Right cardiac atrium (tissue), 5 donors: ENCODE measurements around the gene CHAC2. TPM values are rescaled to one million over a fixed set of nuclear protein-coding genes. Genes with fewer than 3 reads are reported as not detected.
"Not testable (repeated sequence)": the region's sequence is repeated elsewhere in the genome, so short reads cannot be mapped to it uniquely, and the experiment has no call there.

Experiments used
- ATAC-seq, 2 donors: fragments of 200-7000 bp; cut with Tn5 transposase; one replicate each; pipeline versions ENCODE4 v1.8.0 to v1.9.1; 2020; ENCODE audit warnings: moderate library complexity in 2 of 2, mild to moderate bottlenecking in 1 of 2
- DNase-seq, 3 donors: peaks; one replicate each; pipeline ENCODE4 v3.0.0-alpha.2; 2020
- H3K27ac ChIP-seq: one replicate; pipeline ENCODE4 v1.5.1; 2013; ENCODE audit warnings: mild to moderate bottlenecking, low read length, control low read depth, moderate library complexity
- H3K27me3 ChIP-seq: one replicate; pipeline ENCODE4 v1.6.1; 2013; ENCODE audit not compliant: control insufficient read depth, insufficient read depth
- H3K4me1 ChIP-seq: one replicate; pipeline ENCODE4 v1.6.1; 2013; ENCODE audit warnings: low read length; ENCODE audit not compliant: control insufficient read depth, insufficient read depth
- H3K4me3 ChIP-seq: one replicate; pipeline ENCODE4 v1.5.1; 2013; ENCODE audit warnings: low read length, control low read depth
- H3K9me3 ChIP-seq: one replicate; pipeline ENCODE4 v1.6.1; 2013; ENCODE audit warnings: low read length; ENCODE audit not compliant: control insufficient read depth
- WGBS: extraction: QIAGEN DNeasy Blood & Tissue Kit; methylation state at CpG from one replicate; pipeline ENCODE4 v1.1.7; 2013; 5-methylcytosine and 5-hydroxymethylcytosine counted together
- intact Hi-C, 4 donors: fragments of 100-400 bp; cut with DNase I; formaldehyde crosslinking; loops; one replicate each; pipeline versions ENCODE4 v1.11.0 to v1.14.0; 2022 to 2023
- polyA plus RNA-seq: library from polyadenylated mRNA; stranded (reverse); fragments of 200-250 nt; gene quantifications from one replicate; pipeline ENCODE4 v1.2.3, GENCODE V29; 2013
- total RNA-seq, 4 donors: library from RNA; stranded (reverse); fragmentation: NEBNext Ultra II Directional; extraction: Animal tissue kit (Norgen Biotek cat#: 25700); gene quantifications; one replicate each; pipeline ENCODE4 v1.2.1, GENCODE V29; 2021
- donor health status: healthy with polysubstance abuse.
- donor health status: DM: no; HTN: yes; CAD: no.
- donor health status: DM: no; HTN: no; CAD: no.
- donor health status: DM: no; HTN: yes; CAD: no; lungs with severe emphysema.
- donor health status: DM: yes; HTN: yes; CAD: no.

The CHAC2 gene
- total and polyA plus RNA-seq, 5 donors: 2.1 to 3.8 (median 3.5) TPM

DNA sequence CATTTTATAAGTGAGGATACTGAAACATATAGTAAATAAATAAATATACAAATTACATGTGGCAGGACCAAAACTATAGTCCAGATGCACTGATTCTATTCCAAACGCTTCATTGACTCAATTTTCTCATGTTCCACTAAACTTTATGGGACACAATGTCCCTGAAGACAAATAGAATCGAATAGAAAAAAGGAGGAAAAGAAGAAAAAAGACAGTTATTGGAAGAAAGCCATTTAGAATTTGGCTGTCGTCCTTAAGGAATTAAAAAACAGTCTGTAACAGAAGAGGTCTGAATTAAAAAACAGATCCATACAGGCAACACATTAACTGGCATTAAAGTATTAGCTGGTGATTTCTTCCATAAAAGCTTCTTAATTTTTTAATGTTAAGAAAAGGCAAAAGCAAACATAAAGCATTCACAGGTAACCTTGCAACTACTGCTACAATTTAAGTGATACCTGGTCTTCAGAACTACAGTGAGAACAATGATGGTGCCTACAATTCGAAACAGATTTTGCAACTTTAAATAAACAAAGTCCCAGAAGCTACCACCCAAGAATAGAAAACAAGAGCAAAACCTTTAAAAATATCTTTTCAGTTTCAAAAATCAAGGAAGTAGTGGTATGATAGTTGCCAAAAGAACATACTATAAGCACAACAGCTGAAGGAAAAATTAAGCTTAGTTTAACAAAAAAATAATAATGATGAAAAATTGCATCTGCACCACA lies 17.4 kb upstream of the CHAC2 start:
- WGBS: 52% methylated on average over 4 of the region's 4 CpGs
- ATAC-seq (no peak), DNase-seq (no peak)
- Histone ChIP-seq H3K27me3 (no peaks in the 10 kb centered on the region), H3K4me1 (no peaks in the 10 kb centered on the region), H3K9me3 (no peaks in the 10 kb centered on the region), H3K27ac (no peak overlapping the region), H3K4me3 (no peak overlapping the region)
- intact Hi-C loops: no loop called here

GRCh38 chr2:53751728-53752127 lies 15.9 kb upstream of the CHAC2 start:
- H3K4me1 ChIP-seq: no peaks in the 10 kb centered on the region
- WGBS: 89% methylated on average over 1 of the region's 1 CpG
- no peak for ATAC-seq
- no peak overlapping the region for H3K27ac ChIP-seq
- intact Hi-C loops: no loop called here
- no peak for DNase-seq
- no peak overlapping the region for H3K4me3 ChIP-seq
- no peaks in the 10 kb centered on the region for H3K9me3 ChIP-seq
- H3K27me3 ChIP-seq: no peaks in the 10 kb centered on the region

- intact Hi-C loops: no loop called here
- no peak for ATAC-seq
- Histone ChIP-seq H3K4me3 (no peak overlapping the region), H3K27ac (no peak overlapping the region), H3K4me1 (no peaks in the 10 kb centered on the region), H3K9me3 (no peaks in the 10 kb centered on the region), H3K27me3 (no peaks in the 10 kb centered on the region)
- DNase-seq: no peak
- WGBS: 95% methylated on average over 4 of the region's 4 CpGs
Observed at GRCh38 chr2:53752385-53752784, 15.2 kb upstream of the CHAC2 start.

DNA sequence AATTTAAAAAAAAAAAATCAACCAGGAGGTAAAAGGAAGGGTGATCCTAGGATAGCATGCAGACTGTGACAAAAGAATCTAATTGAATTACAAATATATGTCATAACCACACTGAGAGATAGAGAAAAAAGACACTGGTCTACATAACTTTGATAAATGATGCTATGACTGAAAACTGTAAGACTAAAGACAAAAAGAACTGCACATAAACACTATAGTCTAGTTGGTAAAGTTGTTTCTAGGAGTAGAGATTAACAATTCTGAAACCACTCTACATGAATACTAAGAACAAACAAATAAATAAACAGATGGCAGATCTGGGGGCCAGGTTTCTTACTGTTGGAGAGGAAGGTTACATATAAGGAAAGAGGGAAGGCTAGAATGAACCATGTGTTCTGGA lies 14.6 kb upstream of the CHAC2 start:
- no peaks in the 10 kb centered on the region for H3K4me1 ChIP-seq
- H3K27ac ChIP-seq: no peak overlapping the region
- ATAC-seq (no peak), DNase-seq (no peak)
- H3K4me3 ChIP-seq: no peak overlapping the region
- intact Hi-C loops: no loop called here
- H3K9me3 ChIP-seq: no peaks in the 10 kb centered on the region
- no peaks in the 10 kb centered on the region for H3K27me3 ChIP-seq

DNA sequence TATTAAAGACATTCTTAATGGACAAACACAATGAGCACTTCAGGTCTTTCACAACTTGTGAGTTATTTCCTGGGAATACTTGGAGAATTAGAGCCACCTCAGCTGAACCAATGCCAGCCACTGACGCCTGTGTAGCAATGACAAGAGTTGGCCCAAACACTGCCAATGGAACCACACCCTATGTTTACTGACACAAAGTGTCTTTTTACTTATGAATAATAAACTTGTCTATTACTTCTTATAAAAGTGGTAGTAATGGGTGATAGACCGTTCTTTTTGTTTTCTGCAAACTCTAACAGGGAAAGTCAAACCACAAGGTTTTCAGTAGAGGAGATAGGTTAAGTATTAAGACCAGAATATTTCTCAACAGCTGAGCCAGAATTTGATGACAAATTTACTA lies 12.5 kb upstream of the CHAC2 start:
- H3K9me3 ChIP-seq: no peaks in the 10 kb centered on the region
- no peak overlapping the region for H3K4me3 ChIP-seq
- ATAC-seq (peak in 1 of 2 donors; percentile 40), DNase-seq (peak; percentile 63 to 84 (median 69))
- H3K27me3 ChIP-seq: no peaks in the 10 kb centered on the region
- H3K4me1 ChIP-seq: peaks cover 1% of the 10 kb centered on the region
- no peak overlapping the region for H3K27ac ChIP-seq
- intact Hi-C loops: no loop called here
- WGBS: 56% methylated on average over 2 of the region's 2 CpGs

- no peak overlapping the region for H3K27ac ChIP-seq
- H3K4me3 ChIP-seq: no peak overlapping the region
- H3K27me3 ChIP-seq: no peaks in the 10 kb centered on the region
- ATAC-seq (no peak), DNase-seq (no peak)
- peaks cover 1% of the 10 kb centered on the region for H3K4me1 ChIP-seq
- WGBS: 98% methylated on average over 15 of the region's 15 CpGs
- intact Hi-C loops: no loop called here
- no peaks in the 10 kb centered on the region for H3K9me3 ChIP-seq
Observed at GRCh38 chr2:53756644-53757043, 11.0 kb upstream of the CHAC2 start.

DNA sequence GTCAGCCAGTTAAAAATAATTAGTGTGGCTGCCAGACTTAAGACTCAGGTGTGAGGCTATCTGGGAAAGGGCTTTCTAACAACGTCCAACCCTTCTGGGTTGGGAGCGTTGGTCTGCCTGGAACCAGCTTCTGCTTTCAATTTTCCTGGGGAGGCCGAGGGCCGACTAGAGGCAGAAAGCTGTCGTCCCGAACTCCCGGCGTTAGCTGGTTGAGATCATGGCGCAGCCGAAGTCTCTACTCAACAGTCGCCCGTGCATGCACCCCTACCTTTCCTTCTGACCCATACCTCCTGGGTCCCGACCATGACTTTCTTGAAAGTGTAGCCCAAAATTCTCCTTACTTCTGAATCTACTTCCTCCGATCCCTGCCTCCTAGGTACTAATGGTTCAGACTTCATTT lies 10.4 kb upstream of the CHAC2 start:
- DNase-seq, H3K4me3 ChIP-seq, H3K9me3 ChIP-seq, H3K4me1 ChIP-seq, H3K27ac ChIP-seq, intact Hi-C loops, ATAC-seq, H3K27me3 ChIP-seq: not testable (repeated sequence)
- WGBS: 98% methylated on average over 14 of the region's 14 CpGs

GRCh38 chr2:53765767-53766166 lies 1.8 kb upstream of the CHAC2 start:
- WGBS: 86% methylated on average over 1 of the region's 1 CpG
- DNase-seq: no peak
- no peak overlapping the region for H3K4me3 ChIP-seq
- H3K4me1 ChIP-seq: no peaks in the 10 kb centered on the region
- H3K9me3 ChIP-seq: no peaks in the 10 kb centered on the region
- no peaks in the 10 kb centered on the region for H3K27me3 ChIP-seq
- intact Hi-C loops: no loop called here
- no peak overlapping the region for H3K27ac ChIP-seq
- ATAC-seq: no peak

GRCh38 chr2:53768242-53768542 lies 588 bp downstream of the CHAC2 start:
- peak overlapping the region; percentile 89 for H3K4me3 ChIP-seq
- peak overlapping the region; percentile 13 for H3K27ac ChIP-seq
- H3K9me3 ChIP-seq: no peaks in the 10 kb centered on the region
- H3K27me3 ChIP-seq: no peaks in the 10 kb centered on the region
- ATAC-seq (peak in 1 of 2 donors; percentile 78), DNase-seq (no peak)
- H3K4me1 ChIP-seq: no peaks in the 10 kb centered on the region
- intact Hi-C loops: no loop called here
- 1% methylated on average over 12 of the region's 12 CpGs for WGBS

- DNase-seq (no peak), ATAC-seq (no peak)
- H3K9me3 ChIP-seq: no peaks in the 10 kb centered on the region
- no peaks in the 10 kb centered on the region for H3K4me1 ChIP-seq
- intact Hi-C loops: no loop called here
- WGBS: 93% methylated on average over 15 of the region's 15 CpGs
- no peak overlapping the region for H3K4me3 ChIP-seq
- no peak overlapping the region for H3K27ac ChIP-seq
- no peaks in the 10 kb centered on the region for H3K27me3 ChIP-seq
Observed at GRCh38 chr2:53769318-53769945, 1.8 kb downstream of the CHAC2 start.

GRCh38 chr2:53770264-53770663 lies 2.7 kb downstream of the CHAC2 start:
- no peak for DNase-seq
- Histone ChIP-seq H3K9me3 (no peaks in the 10 kb centered on the region), H3K27ac (no peak overlapping the region), H3K4me1 (no peaks in the 10 kb centered on the region), H3K27me3 (no peaks in the 10 kb centered on the region), H3K4me3 (no peak overlapping the region)
- no peak for ATAC-seq
- intact Hi-C loops: no loop called here
- 90% methylated on average over 4 of the region's 4 CpGs for WGBS

DNA sequence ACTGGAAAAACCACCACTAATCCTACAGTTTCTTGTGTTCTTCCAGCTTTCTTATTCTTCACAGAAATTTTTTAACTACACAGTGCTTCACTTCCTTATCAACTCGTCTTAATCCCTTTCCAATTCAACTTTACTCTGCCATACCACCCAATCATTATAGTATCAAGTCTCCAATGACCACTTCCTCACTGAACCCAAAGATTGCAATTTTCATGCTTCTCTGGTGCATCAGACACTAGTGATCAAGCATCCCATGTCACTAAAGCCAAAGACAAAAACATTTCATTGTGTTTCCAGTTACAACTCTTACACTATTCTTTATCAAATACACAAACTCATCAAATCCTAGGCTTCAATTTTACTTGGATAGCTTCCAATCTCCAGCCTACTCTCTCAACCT lies 9.5 kb downstream of the CHAC2 start:
- no peak for ATAC-seq
- intact Hi-C loops: no loop called here
- WGBS: 57% methylated on average over 1 of the region's 1 CpG

More for the DNA sequence above, 9.5 kb downstream of the CHAC2 start:
- no peak overlapping the region for H3K27ac ChIP-seq
- no peaks in the 10 kb centered on the region for H3K27me3 ChIP-seq
- no peaks in the 10 kb centered on the region for H3K9me3 ChIP-seq
- no peaks in the 10 kb centered on the region for H3K4me1 ChIP-seq
- H3K4me3 ChIP-seq: no peak overlapping the region
- DNase-seq: no peak
